HUES6 (cell line): ENCODE measurements around the gene AGMAT.

ENCODE experiments used
- H3K27ac ChIP-seq: 2 replicates; pipeline ENCODE4 v1.7.0; 2013; ENCODE audit warnings: low read depth, mild to moderate bottlenecking, low read length, inconsistent platforms
- H3K27me3 ChIP-seq: 2 replicates; pipeline ENCODE4 v1.6.1; 2013; ENCODE audit warnings: low read length; ENCODE audit not compliant: control insufficient read depth, insufficient read depth
- H3K36me3 ChIP-seq: 2 replicates; pipeline ENCODE4 v1.6.1; 2013; ENCODE audit warnings: low read length; ENCODE audit not compliant: control insufficient read depth, insufficient read depth
- H3K4me1 ChIP-seq: 2 replicates; pipeline ENCODE4 v1.6.1; 2013; ENCODE audit warnings: low read length; ENCODE audit not compliant: control insufficient read depth, insufficient read depth
- H3K4me3 ChIP-seq: 2 replicates; pipeline ENCODE4 v1.5.1; 2013; ENCODE audit warnings: low read depth, low read length
- H3K9ac ChIP-seq: one replicate; pipeline ENCODE4 v1.6.1; 2013; ENCODE audit warnings: mild to moderate bottlenecking, low read length
- H3K9me3 ChIP-seq: 2 replicates; pipeline ENCODE4 v1.6.1; 2013; ENCODE audit warnings: low read depth, low read length; ENCODE audit not compliant: control insufficient read depth, insufficient read depth

Gene AGMAT

DNA sequence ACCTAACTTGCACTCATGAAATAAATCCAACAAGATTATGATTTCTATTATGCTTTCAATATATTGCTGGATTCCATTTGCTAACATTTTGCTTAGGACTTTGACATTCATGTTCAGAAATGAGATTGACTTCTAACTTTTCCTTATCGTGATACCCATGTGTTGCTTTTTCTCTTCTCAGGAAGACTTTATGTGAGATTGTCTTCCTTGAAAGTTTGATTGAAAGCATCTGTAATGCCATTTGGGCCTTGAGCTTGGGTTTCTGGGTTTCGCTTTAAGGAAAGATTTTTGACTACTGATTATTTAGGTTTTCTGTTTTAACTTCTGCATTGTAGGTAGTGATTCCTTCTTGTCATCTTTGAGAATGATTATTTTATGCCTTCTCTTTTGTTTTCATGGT lies 27.8 kb downstream of the AGMAT start:
- Histone ChIP-seq H3K4me3 (no peak overlapping the region), H3K27me3 (no peaks in the 10 kb centered on the region), H3K27ac (no peak overlapping the region), H3K36me3 (peaks cover 28% of the 10 kb centered on the region), H3K9me3 (no peaks in the 10 kb centered on the region), H3K9ac (no peak overlapping the region), H3K4me1 (no peaks in the 10 kb centered on the region)

DNA sequence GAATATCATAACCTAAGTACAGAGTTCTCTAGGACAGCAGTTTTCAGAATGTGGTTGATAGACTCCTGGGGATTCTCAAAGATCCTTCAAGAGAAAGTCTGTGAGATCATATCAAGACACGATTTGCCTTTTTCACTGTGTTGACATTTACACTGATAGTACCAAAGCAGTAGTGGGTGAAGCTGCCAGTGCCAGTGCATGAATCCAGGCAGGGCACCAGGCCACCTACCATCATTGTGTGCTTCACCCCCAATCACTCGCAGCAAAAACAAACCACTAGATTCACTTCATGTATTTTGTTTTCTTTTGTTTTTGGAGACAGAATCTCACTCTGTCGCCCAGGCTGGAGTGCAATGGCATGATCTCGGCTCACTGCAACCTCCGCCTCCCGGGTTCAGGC lies 34.3 kb downstream of the AGMAT start:
- no peak overlapping the region for H3K27ac ChIP-seq
- H3K27me3 ChIP-seq: no peaks in the 10 kb centered on the region
- H3K4me3 ChIP-seq: no peak overlapping the region
- H3K9ac ChIP-seq: no peak overlapping the region
- H3K4me1 ChIP-seq: no peaks in the 10 kb centered on the region
- peaks cover 50% of the 10 kb centered on the region for H3K36me3 ChIP-seq
- H3K9me3 ChIP-seq: no peaks in the 10 kb centered on the region

DNA sequence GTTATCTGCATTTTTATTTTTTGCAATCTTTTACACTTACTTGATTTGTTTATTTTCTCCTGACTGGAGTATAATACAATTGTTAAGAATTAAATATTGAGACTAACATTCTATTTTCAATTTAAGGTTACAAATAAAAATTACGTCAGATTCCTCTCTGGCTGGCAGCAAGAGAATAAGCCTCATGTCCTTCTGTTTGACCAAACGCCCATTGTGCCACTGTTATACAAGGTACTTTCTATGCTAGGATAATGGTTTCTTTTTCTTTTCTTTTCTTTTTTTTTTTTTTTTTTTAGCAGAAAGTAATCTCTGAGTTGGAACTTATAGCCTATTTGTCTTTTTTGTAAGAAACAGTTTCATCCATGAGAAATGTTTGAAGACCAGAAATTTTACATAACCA lies 38.2 kb downstream of the AGMAT start:
- H3K9me3 ChIP-seq: no peaks in the 10 kb centered on the region
- no peak overlapping the region for H3K27ac ChIP-seq
- no peaks in the 10 kb centered on the region for H3K27me3 ChIP-seq
- no peaks in the 10 kb centered on the region for H3K4me1 ChIP-seq
- H3K4me3 ChIP-seq: no peak overlapping the region
- H3K36me3 ChIP-seq: peaks cover 83% of the 10 kb centered on the region
- no peak overlapping the region for H3K9ac ChIP-seq

DNA sequence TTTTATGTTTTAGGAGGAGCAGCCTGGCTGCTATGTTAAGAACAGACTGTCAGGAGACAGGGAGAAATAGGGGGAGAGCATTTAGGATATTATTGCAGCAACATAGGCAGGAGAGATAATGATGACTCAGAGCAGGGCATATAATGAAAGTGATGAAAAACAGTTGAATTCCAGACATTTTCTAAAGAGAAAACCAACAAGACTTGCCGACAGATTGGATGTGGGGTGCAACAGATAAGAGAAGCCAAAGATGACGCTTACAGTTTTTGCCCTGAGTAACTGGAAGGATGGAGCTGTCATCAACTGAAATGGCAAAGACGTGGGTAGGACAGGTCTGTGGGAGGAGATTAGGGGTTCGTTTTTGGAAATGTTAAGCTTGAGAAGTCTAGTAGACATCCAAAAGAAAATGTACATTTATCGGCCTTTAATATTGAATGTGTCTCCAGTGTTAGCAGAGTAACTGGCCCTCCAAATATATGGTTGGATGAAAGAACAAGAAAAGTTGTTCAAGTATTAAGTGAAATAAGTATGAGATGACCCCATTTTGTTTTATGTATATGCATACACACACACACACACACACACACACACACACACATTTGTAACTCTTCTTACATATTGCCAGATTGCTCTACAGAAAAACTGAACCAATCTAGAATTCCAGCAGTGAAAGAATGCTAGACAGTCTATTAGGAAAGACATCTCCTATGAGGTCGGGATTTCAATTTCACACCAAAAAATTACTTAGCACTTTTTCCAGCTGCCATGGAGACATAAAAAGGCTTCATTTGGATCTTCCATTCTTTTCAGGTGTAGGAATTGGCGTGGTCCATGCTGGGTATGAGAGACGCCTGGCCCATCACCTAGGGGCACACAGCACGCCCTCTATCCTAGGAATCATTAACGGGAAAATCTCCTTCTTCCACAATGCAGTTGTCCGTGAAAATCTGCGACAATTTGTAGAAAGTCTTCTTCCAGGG lies 41.0 kb downstream of the AGMAT start:
- no peak overlapping the region for H3K4me3 ChIP-seq
- no peaks in the 10 kb centered on the region for H3K4me1 ChIP-seq
- no peak overlapping the region for H3K27ac ChIP-seq
- peaks cover 85% of the 10 kb centered on the region for H3K36me3 ChIP-seq
- H3K9me3 ChIP-seq: no peaks in the 10 kb centered on the region
- no peak overlapping the region for H3K9ac ChIP-seq
- H3K27me3 ChIP-seq: no peaks in the 10 kb centered on the region

DNA sequence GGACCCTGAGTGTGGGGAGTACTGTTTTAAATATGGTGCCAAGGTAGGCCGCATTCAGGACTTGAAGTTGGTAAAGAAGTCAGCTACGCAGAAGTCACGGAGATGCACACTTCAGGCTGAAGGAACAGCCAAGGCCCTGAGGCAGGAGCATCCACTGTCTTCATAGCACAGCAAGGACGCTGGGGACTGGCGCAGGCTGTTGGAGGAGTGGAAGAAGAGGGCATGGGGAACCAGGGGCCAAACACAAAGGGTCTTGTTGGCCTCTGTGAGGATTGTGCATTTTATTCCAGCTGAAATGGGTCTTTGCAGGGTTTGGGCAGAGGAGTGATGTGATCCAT lies 41.6 kb downstream of the AGMAT start:
- Histone ChIP-seq H3K4me1 (no peaks in the 10 kb centered on the region), H3K4me3 (no peak overlapping the region), H3K27me3 (no peaks in the 10 kb centered on the region), H3K9me3 (no peaks in the 10 kb centered on the region), H3K9ac (no peak overlapping the region), H3K36me3 (peaks cover 84% of the 10 kb centered on the region), H3K27ac (no peak overlapping the region)

DNA sequence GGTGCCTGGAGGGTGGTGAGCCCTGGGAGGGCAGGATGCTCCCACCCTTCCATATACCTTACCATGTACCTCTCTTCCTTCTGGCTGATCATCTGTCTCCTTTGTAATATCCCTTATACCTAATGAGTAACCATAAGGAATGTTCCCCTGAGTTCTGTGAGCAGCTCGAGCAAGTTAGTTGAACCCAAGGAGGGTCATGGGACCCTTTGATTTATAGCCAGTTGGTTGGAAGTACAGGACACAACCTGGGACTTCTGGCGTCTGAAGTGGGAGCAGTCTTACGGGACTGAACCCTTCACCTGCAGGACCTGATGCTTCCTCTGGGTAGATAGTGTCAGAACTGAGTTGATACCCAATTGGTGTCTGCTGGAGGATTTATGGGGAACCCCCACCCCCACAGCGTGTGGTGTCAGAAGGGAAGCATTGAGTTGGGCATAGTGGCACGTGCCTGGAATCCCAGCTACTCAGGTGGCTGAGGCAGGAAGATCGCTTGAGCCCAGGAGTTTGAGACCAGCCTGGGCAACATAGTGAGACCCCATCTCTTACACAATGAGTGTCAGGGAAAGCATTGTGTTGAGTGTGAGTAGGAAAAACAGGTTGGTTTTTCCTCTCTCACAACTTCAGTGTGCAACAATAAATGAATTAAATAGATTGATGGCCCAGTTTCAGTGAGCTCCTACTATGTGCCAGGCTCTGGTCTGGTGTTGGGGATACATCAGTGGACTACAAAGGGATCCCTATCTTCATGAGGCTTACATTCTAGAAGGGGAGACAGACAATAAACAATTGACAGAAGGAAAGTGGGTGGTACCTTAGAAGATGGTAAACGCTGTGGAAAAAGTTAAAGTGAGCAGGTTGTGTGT lies 42.2 kb downstream of the AGMAT start:
- no peaks in the 10 kb centered on the region for H3K27me3 ChIP-seq
- peaks cover 81% of the 10 kb centered on the region for H3K36me3 ChIP-seq
- no peak overlapping the region for H3K9ac ChIP-seq
- no peak overlapping the region for H3K27ac ChIP-seq
- no peaks in the 10 kb centered on the region for H3K9me3 ChIP-seq
- no peak overlapping the region for H3K4me3 ChIP-seq
- no peaks in the 10 kb centered on the region for H3K4me1 ChIP-seq

DNA sequence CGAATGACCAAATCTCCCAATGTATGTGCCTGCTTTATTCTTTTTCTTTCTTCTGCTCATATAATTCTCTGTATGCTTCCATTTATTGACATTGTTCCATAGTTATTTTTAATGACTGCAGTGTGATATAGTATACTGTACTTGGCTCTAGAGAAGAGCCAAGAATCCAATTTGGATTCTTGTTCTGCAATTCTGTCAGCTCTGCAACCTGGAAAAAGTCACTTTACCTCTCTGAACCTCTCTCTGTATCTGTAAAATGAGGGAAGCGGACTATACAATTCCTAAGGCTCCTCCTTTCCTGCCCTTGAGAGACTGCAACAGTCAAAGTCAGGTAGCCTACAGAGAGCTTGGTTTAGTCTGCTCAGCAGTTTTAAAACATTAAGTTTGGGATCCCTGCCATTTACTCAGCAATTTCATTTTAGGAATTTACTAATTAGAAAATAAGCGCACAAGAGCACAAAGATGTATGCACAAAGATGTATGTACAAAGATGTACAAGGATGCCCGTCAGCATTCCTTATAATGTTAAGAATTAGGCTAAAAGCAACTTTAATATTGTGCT lies 43.5 kb downstream of the AGMAT start:
- H3K4me1 ChIP-seq: no peaks in the 10 kb centered on the region
- H3K27ac ChIP-seq: no peak overlapping the region
- no peak overlapping the region for H3K9ac ChIP-seq
- peaks cover 80% of the 10 kb centered on the region for H3K36me3 ChIP-seq
- no peaks in the 10 kb centered on the region for H3K9me3 ChIP-seq
- H3K27me3 ChIP-seq: no peaks in the 10 kb centered on the region
- no peak overlapping the region for H3K4me3 ChIP-seq

DNA sequence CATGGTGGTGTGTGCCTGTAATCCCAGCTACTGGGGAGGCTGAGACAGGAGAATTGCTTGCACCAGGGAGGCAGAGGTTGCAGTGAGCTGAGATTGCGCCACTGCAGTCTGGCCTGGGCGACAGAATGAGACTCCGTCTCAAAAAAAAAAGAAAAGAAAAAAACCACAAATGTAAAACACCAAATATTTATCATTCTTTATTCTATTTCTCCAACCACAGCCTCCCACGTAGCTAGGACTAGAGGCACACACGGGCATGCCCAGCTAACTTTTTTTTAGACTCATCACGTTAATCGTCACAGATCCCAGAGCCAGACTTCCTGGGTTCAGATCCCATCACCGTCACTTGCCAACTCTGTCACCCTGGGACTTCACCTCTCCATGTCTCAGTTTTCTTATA lies 44.7 kb downstream of the AGMAT start:
- Histone ChIP-seq H3K4me1 (no peaks in the 10 kb centered on the region), H3K9me3 (no peaks in the 10 kb centered on the region), H3K9ac (no peak overlapping the region), H3K4me3 (no peak overlapping the region), H3K27me3 (no peaks in the 10 kb centered on the region), H3K36me3 (peaks cover 78% of the 10 kb centered on the region), H3K27ac (no peak overlapping the region)

DNA sequence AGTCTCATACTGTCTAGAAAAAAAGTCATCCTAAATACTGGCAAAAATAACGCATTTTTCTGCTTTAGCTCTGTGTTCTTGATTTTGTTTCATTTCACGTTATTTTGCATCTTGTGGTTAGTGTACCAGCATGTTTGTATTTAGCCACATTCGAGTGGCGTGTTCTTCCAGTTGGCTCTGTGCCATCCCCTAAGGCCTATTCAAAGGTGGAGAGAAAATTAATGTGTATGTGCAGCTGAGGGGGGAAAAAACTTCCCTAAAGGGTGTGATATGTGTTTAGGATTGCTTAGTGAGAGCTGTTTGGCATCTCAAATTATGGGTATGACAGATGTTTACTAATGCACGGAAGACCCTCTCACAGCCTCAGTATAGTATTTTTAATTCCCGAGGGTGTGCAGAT lies 46.1 kb downstream of the AGMAT start:
- no peaks in the 10 kb centered on the region for H3K27me3 ChIP-seq
- no peak overlapping the region for H3K4me3 ChIP-seq
- H3K4me1 ChIP-seq: no peaks in the 10 kb centered on the region
- no peaks in the 10 kb centered on the region for H3K9me3 ChIP-seq
- no peak overlapping the region for H3K27ac ChIP-seq
- peaks cover 69% of the 10 kb centered on the region for H3K36me3 ChIP-seq
- H3K9ac ChIP-seq: no peak overlapping the region

DNA sequence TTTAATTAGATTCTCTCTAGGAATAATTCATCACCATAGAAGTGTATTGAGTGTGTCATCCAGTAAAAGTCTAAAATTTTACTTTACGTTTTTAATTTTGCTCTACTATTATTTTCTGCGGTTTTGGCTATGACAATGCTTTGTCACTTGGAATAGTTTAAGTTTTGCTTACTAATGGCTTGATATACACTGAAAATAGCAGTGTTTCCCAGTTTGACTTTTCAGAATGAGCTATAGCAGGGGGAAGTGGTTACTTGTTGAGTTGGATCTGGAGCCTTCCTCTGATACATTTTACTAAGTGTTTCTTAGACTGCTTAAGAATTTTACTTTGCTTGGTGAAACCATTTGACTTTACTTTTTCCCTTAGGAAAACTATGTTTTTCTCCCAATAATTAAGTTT lies 53.2 kb downstream of the AGMAT start:
- no peak overlapping the region for H3K4me3 ChIP-seq
- no peaks in the 10 kb centered on the region; the same call in 1 of the 2 replicates for H3K4me1 ChIP-seq
- no peaks in the 10 kb centered on the region for H3K27me3 ChIP-seq
- H3K9ac ChIP-seq: no peak overlapping the region
- no peak overlapping the region for H3K27ac ChIP-seq
- peaks cover 26% of the 10 kb centered on the region for H3K36me3 ChIP-seq
- H3K9me3 ChIP-seq: no peaks in the 10 kb centered on the region

DNA sequence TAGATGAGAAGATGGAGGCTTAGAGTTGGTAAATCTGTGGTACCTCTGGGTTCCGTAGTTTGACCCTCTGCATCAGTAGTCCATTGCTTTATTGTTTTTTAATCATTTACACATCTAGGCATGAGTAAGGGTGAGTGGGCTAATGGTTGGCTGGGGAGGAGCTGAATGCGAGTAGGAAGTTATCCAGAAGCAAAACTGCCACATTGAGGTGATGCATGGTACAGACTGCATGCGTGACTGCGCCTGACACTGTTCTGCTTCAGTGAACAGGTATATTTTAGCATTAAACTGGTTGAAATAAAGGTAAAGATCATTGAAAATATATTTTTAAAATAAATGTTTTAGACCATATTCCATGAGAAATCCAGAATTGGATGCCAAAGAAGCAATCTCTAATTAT lies 53.8 kb downstream of the AGMAT start:
- Histone ChIP-seq H3K4me1 (no peaks in the 10 kb centered on the region; the same call in 1 of the 2 replicates), H3K27ac (no peak overlapping the region), H3K9ac (no peak overlapping the region), H3K4me3 (no peak overlapping the region), H3K36me3 (peaks cover 20% of the 10 kb centered on the region), H3K27me3 (no peaks in the 10 kb centered on the region), H3K9me3 (no peaks in the 10 kb centered on the region)
